Transverse colon (tissue), 3 donors: Measurements from ENCODE around the gene TLR7.

Experiments
- CTCF ChIP-seq, 5 experiments: fragments of 200-600 bp in 3 of 5; fragments of 450-650 bp in 2 of 5; sonication (generic) in 3 of 5; IDR thresholded peaks; 1 replicate in 2 of 5; 2 replicates in 3 of 5; pipeline ENCODE4 v1.5.1; 2016 to 2017; ENCODE audit warnings: antibody characterized with exemption in 5 of 5, inconsistent platforms in 3 of 5, mild to moderate bottlenecking in 2 of 5, moderate library complexity in 1 of 5
- EP300 ChIP-seq: sonication (generic); formaldehyde crosslinking; IDR thresholded peaks from one replicate; pipeline ENCODE4 v1.6.1; 2017; ENCODE audit warnings: antibody characterized with exemption, low read depth

GRCh38 chrX:12921886-12922598 is 55.2 kb downstream of the TLR7 start:
- TF ChIP-seq CTCF (IDR thresholded peaks at IDR 0.05) (no peak), EP300 (no peak)
